Keratinocyte (primary cell): ENCODE data around the gene BCL7A. TPM values are rescaled to one million over a fixed set of nuclear protein-coding genes. Genes with fewer than 3 reads are reported as not detected.
"Not testable (repeated sequence)": the region's sequence is repeated elsewhere in the genome, so short reads cannot be mapped to it uniquely, and the experiment has no call there.

Experiments
- DNase-seq: peaks from one replicate; pipeline ENCODE4 v3.0.0-alpha.2; 2011; ENCODE audit warnings: low read depth, missing footprints, low spot score
- FAIRE-seq: peaks from 2 replicates; lab custom pipeline; 2011; peaks lifted over from hg19 to GRCh38; lab: Jason Lieb, UNC
- H2AFZ ChIP-seq: 2 replicates; pipeline ENCODE4 v1.6.0; 2012; ENCODE audit warnings: low read length, control low read depth, inconsistent platforms; ENCODE audit not compliant: control insufficient read depth
- H3K27ac ChIP-seq: 2 replicates; pipeline ENCODE4 v1.5.1; 2011; ENCODE audit warnings: low read length; ENCODE audit not compliant: control insufficient read depth, insufficient read depth
- H3K27me3 ChIP-seq: 3 replicates; pipeline ENCODE4 v1.6.0; 2011; ENCODE audit warnings: low read length; ENCODE audit not compliant: control insufficient read depth, insufficient read depth; ENCODE audit errors: extremely low read depth
- H3K36me3 ChIP-seq, 2 experiments: 2 replicates in 1 of 2; 3 replicates in 1 of 2; pipeline ENCODE4 v1.5.1; 2011; ENCODE audit warnings: low read length in 2 of 2, mild to moderate bottlenecking in 1 of 2; ENCODE audit not compliant: control insufficient read depth in 2 of 2, insufficient read depth in 2 of 2; ENCODE audit errors: extremely low read depth in 1 of 2
- H3K4me1 ChIP-seq: 3 replicates; pipeline ENCODE4 v1.5.1; 2011; ENCODE audit warnings: low read length; ENCODE audit not compliant: control insufficient read depth, insufficient read depth; ENCODE audit errors: extremely low read depth
- H3K4me2 ChIP-seq: 3 replicates; pipeline ENCODE4 v1.6.0; 2011; ENCODE audit warnings: low read depth, low read length; ENCODE audit not compliant: control insufficient read depth, insufficient read depth; ENCODE audit errors: extremely low read depth
- H3K4me3 ChIP-seq, 3 experiments: fragments of 200-600 bp in 1 of 3; sonication (generic) in 1 of 3; 2 replicates in 2 of 3; 3 replicates in 1 of 3; pipeline ENCODE4 v1.5.1; 2011 to 2016; ENCODE audit warnings: low read length in 3 of 3, mild to moderate bottlenecking in 3 of 3, control low read depth in 2 of 3, inconsistent platforms in 1 of 3, low read depth in 1 of 3, mixed read lengths in 1 of 3, mixed run types in 1 of 3, moderate library complexity in 1 of 3; ENCODE audit not compliant: control insufficient read depth in 2 of 3, insufficient read depth in 2 of 3; ENCODE audit errors: extremely low read depth in 1 of 3
- H3K79me2 ChIP-seq: 2 replicates; pipeline ENCODE4 v1.6.0; 2012; ENCODE audit warnings: low read length; ENCODE audit not compliant: control insufficient read depth, insufficient read depth
- H3K9ac ChIP-seq: 3 replicates; pipeline ENCODE4 v1.6.0; 2011; ENCODE audit warnings: low read length; ENCODE audit not compliant: control insufficient read depth, insufficient read depth; ENCODE audit errors: extremely low read depth
- H3K9me1 ChIP-seq: 3 replicates; pipeline ENCODE4 v1.6.0; 2011; ENCODE audit warnings: low read length; ENCODE audit not compliant: control insufficient read depth, insufficient read depth; ENCODE audit errors: extremely low read depth
- H3K9me3 ChIP-seq: 2 replicates; pipeline ENCODE4 v1.5.1; 2012; ENCODE audit warnings: low read depth, low read length; ENCODE audit not compliant: control insufficient read depth
- H4K20me1 ChIP-seq: 3 replicates; pipeline ENCODE4 v1.6.0; 2011; ENCODE audit warnings: low read length; ENCODE audit not compliant: control insufficient read depth, insufficient read depth; ENCODE audit errors: extremely low read depth
- CTCF ChIP-seq, 3 experiments: IDR thresholded peaks in 1 of 3; conservative IDR thresholded peaks in 1 of 3; optimal IDR thresholded peaks in 1 of 3; 2 replicates in 2 of 3; 3 replicates in 1 of 3; pipeline versions ENCODE3 to v1.5.1; 2011; ENCODE audit warnings: low read length in 3 of 3, mild to moderate bottlenecking in 3 of 3, moderate library complexity in 2 of 3, control low read depth in 1 of 3, inconsistent platforms in 1 of 3; ENCODE audit not compliant: insufficient read depth in 2 of 3; ENCODE audit errors: extremely low read depth in 1 of 3
- EZH2 ChIP-seq: IDR thresholded peaks from one replicate; pipeline ENCODE4 v1.6.1; 2012; ENCODE audit warnings: inconsistent platforms, mild to moderate bottlenecking, low read length, moderate library complexity
- dilution Hi-C: fragments of 300-500 bp; cut with MboI; formaldehyde crosslinking; loops from one replicate; pipeline ENCODE4 v1.7.0; 2020; ENCODE audit warnings: low sequenced_read_pairs; ENCODE audit not compliant: extremely low pct_ligation_motif_present
- polyA plus RNA-seq, 5 experiments: library from polyadenylated mRNA; depleted of rRNA in 3 of 5; stranded (reverse) in 3 of 5; stranded (forward) in 1 of 5; unstranded in 1 of 5; fragments of >200 nt; gene quantifications; 1 replicate in 1 of 5; 2 replicates in 3 of 5; 3 replicates in 1 of 5; pipeline versions ENCODE4 v1.2.1 to v1.2.3, GENCODE V29; 2011 to 2012; ENCODE audit warnings: missing spikeins in 2 of 5, low read depth in 1 of 5, low replicate concordance in 1 of 5

The BCL7A gene
- polyA plus RNA-seq, 1 donor (not counting 4 experiments of a cell fraction or from before 2014, with no cell fraction given) = 12.8 TPM

DNA sequence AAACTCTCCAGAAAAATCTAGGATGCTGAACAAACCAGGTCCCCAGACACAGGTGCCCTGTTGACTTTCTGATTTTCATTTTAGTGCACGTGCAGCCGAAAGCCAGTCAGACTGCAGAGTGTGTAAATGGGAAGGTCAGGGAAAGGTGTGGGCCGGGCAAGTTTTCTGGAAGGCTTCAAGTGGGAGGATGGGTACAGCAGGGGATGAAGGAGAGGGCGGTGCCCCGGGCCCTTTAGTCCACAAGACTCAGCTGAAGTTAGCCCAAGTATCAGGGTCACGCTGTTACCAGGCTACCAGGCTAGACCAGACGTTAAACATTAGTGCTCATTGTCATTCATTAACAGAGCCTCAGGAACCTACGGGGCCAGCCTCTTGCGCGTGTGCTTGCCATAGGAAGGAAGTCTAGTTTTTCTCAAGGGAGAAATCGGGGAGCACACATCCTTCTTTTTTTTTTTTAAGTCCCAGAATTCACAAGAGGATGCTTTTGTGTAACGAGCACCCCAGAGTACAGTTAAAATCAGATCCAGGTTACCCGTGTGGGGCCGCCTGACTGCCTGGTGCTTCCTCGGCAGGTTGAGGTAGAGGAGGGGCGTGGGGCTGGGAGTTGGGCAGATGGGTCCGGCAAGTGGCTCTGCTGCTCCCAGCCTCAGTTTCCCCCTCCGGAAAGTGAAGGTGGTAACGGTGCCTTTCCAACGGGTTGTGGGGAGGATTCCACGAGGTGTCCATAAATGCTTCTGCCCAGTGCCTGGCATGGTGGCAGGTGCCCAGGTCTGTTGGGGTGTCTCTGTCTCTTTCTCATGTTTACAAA, 19.1 kb downstream of the BCL7A start:
- Histone ChIP-seq H3K79me2 (peaks cover 3% of the 10 kb centered on the region), H3K4me3 (no peak overlapping the region), H3K9ac (no peak overlapping the region), H4K20me1 (no peaks in the 10 kb centered on the region), H3K36me3 (peaks cover 11 to 28% of the 10 kb centered on the region in 2 experiments), H3K9me3 (no peaks in the 10 kb centered on the region), H3K4me1 (no peaks in the 10 kb centered on the region), H3K4me2 (no peak overlapping the region), H2AFZ (no peak overlapping the region), H3K27ac (no peak overlapping the region), H3K27me3 (no peaks in the 10 kb centered on the region), H3K9me1 (no peaks in the 10 kb centered on the region)
- dilution Hi-C loops = no loop called here
- DNase-seq (no peak), FAIRE-seq (no peak)
- TF ChIP-seq EZH2 = no peak
- no peak for TF ChIP-seq CTCF (optimal IDR thresholded peaks at IDR 0.05 in 1 of 3, IDR thresholded peaks at IDR 0.05 in 1 of 3, conservative IDR thresholded peaks at IDR 0.05 in 1 of 3; ENCODE audit: extremely low read depth in 1 of 3, insufficient read depth in 2 of 3, low read length in 3 of 3)

GRCh38 chr12:122041458-122041857, 19.8 kb downstream of the BCL7A start:
- H3K27me3 ChIP-seq, H3K79me2 ChIP-seq, H3K4me2 ChIP-seq, H3K9me1 ChIP-seq, H3K4me1 ChIP-seq, H3K27ac ChIP-seq, H4K20me1 ChIP-seq, DNase-seq, H3K4me3 ChIP-seq, dilution Hi-C loops, H3K9me3 ChIP-seq, FAIRE-seq, H3K9ac ChIP-seq, H2AFZ ChIP-seq: not testable (repeated sequence)
- H3K36me3 ChIP-seq = peaks cover 11 to 30% of the 10 kb centered on the region in 2 experiments
